Ureter (tissue), 1 donor: ENCODE results near the gene EVC. TPM values are rescaled to one million over a fixed set of nuclear protein-coding genes. Genes with fewer than 3 reads are reported as not detected.
"Not testable (repeated sequence)": the region's sequence is repeated elsewhere in the genome, so short reads cannot be mapped to it uniquely, and the experiment has no call there.

Experiments
- DNase-seq: peaks from one replicate; pipeline ENCODE4 v3.0.0-alpha.2; 2020; ENCODE audit warnings: low spot score
- total RNA-seq: library from RNA; stranded (reverse); gene quantifications from one replicate; pipeline ENCODE4 v1.2.4, GENCODE V29; 2023
- donor health status: DM: yes; HTN: yes; CAD: no.

EVC gene
- total RNA-seq, 1 donor from 2014 or later = 24.1 TPM

DNA sequence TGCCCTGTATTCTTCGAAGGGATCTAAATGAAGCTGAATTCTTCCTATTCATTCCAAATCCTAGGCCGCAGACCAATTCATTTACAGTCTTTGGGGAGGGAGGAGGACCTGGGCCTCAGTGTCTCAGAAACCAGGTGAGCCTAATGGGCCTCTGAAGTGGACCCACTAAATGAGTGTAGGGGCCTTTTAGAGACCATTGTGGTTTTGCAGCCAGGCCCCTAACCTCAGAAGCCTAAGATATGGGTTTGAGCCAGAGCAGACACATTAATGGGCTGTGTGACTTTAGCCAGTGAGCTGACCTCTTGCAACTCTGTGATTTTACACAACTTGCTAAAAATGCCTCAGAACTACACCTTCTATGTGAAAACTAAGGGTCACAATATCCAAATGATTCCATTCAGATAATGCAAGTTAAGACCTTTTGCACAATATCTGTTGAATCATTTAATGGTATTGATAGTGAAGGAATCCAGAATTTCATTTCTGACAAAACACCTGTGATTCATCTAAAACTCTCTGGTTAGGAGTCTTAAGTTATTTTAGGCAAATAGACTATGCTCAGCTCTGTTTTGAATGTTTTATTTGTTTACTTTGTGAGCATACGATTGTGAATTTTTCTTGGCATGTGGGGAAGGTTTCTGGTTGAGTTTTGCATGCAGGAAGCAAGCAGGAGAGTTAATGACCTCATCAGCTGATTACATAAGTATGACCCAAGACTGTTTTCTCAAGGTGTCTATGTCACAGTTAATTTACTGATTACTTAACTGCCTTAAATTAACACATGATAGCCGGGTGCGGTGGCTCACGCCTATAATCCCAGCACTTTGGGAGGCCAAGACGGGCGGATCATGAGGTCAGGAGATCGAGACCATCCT lies 75.0 kb downstream of the EVC start:
- DNase-seq = peak; percentile 26

GRCh38 chr4:5787311-5787710 lies 76.3 kb downstream of the EVC start:
- DNase-seq = peak; percentile 20

GRCh38 chr4:5788144-5788543 lies 77.1 kb downstream of the EVC start:
- peak; percentile 14 for DNase-seq

GRCh38 chr4:5789141-5789540 lies 78.1 kb downstream of the EVC start:
- peak; percentile 1 for DNase-seq

- no peak for DNase-seq
Observed at GRCh38 chr4:5790546-5790857, 79.5 kb downstream of the EVC start.

DNA sequence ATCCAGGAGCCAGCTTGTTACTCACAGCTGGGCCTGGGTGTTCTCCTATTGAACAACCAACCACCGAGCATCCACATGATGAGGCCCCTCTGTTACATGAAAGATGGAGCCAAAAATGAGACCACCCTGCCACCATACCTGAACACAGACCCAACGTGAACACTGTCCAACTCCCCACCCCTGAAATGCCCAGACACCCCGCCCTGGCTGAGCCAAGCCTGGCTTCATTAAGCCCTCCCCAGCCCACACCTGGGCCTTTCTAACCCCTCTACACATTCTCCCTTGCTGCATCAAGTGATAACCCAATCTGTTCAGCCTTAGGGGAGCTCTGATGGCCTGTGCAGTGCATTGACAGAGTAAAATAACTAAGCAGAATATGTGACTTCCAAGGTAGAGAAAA lies 80.7 kb downstream of the EVC start:
- DNase-seq = no peak

DNA sequence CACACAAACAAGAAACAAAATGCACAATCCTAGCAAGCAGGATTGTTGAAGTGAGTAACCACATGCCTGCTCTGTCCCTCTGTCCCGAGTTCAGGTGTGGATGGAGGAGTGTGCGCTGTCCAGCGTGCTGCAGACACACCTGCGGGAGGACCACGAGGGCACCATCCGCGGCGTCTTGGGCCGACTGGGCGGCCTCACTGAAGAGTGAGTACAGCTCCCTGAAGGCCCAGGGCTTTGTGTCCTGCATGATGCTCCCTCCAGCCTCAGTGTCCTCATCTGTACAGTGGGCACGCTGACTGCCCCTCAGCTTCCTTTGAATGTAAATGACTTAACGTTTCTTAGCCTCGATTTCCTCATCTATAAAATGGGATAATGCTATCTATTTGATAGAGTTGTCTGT lies 82.5 kb downstream of the EVC start:
- no peak for DNase-seq

DNA sequence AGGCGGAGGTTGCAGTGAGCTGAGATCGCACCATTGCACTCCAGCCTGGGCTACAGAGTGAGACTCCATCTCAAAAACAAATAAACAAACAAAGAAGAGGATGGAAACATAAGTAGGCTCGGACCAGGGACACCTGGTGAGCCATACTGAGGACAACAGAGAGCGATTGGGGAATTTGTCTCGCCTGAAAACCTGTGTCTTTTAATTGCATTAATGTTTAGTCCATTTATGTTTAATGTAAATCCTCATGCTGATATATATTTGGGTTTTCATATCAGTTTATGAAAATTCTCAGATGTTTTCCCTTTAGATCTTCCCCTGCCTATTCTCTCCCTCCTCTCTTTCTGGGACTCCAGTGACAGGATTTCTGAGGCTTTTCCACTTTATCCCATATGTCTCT lies 84.6 kb downstream of the EVC start:
- no peak for DNase-seq

GRCh38 chr4:5796976-5797375 lies 86.0 kb downstream of the EVC start:
- no peak for DNase-seq

- DNase-seq = no peak
Observed at GRCh38 chr4:5797866-5798265, 86.9 kb downstream of the EVC start.

- no peak for DNase-seq
Observed at GRCh38 chr4:5798462-5798861, 87.5 kb downstream of the EVC start.

- DNase-seq = no peak
Observed at GRCh38 chr4:5798946-5799345, 87.9 kb downstream of the EVC start.

GRCh38 chr4:5799406-5799805 lies 88.4 kb downstream of the EVC start:
- DNase-seq = no peak

DNA sequence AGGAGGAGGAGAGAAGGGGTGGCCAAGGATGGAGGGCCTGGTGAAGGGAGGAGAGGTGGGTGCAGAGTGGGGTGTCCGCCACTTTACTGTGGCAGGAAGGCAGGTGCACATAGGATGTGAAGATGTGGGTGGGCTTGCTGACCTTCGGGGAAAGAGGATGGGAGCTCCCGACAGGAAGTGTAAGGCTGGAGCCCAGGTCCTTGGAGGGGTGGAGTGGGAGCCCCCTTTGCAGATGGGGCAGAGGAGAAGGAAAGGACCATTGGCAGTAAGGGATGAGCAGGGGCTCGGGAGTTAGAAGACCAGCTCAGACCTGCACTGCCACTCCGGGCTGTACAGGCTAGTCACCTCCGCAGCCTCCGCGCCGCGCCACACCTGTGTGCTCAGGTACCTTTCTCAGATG lies 89.5 kb downstream of the EVC start:
- DNase-seq = no peak

GRCh38 chr4:5801696-5802095 lies 90.7 kb downstream of the EVC start:
- DNase-seq = no peak

DNA sequence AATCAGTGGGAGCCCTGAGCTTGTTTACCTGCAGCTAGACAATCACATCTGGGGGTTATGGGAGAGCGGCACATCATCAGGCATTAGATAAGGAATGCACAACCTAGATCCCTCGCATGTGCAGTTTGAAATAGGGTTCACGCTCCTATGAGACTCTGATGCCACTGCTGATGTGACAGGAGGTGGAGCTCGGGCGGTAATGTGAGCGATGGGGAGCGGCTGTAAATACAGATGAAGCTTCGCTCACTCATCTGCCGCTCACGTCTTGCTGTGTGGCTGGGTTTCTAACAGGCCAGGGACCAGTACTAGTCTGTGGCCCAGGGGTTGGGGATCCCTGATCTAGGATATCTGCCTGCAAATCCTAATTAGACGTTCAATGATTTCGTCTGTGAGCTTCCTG lies 91.6 kb downstream of the EVC start:
- DNase-seq = no peak

- DNase-seq = no peak
Observed at GRCh38 chr4:5804656-5805055, 93.7 kb downstream of the EVC start.

DNA sequence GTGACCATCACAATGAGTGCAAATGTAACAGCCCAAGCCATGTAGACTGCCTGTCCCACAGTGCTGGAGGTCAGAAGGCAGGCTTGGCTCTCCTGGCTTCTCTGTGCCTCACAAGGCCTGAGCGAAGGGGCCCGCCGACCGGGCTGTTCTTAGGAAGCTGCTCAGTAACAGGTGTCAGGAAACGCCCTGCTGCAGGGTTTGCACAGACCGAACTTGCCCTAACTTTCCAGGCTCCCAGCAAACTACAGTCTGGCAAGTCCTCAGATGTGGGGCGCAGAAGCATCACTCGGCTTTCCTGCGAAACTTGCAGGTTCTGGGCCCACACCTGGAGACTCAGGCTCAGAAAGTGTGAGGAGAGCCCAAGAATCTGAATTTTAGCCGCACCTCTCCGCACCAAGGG lies 94.3 kb downstream of the EVC start:
- DNase-seq = no peak

GRCh38 chr4:5808081-5808741 lies 97.2 kb downstream of the EVC start:
- DNase-seq = no peak

GRCh38 chr4:5809216-5809776 lies 98.3 kb downstream of the EVC start:
- DNase-seq = no peak

- no peak for DNase-seq
Observed at GRCh38 chr4:5810151-5810550, 99.2 kb downstream of the EVC start.

GRCh38 chr4:5810770-5811430 lies 99.9 kb downstream of the EVC start:
- DNase-seq = no peak

DNA sequence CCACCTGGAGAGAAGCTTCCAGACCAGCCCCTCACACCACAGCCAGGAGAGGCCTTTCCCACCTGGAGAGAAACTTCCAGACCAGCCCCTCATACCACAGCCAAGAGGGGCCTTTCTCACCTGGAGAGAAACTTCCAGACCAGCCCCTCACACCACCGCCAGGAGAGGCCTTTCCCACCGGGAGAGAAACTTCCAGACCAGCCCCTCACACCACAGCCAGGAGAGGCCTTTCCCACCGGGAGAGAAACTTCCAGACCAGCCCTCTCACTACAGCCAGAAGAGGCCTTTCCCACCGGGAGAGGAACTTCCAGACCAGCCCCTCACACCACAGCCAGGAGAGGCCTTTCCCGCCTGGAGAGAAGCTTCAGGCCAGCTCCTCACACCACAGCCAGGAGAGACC lies 101.1 kb downstream of the EVC start:
- not testable (repeated sequence) for DNase-seq
